ENCODE measurements around the gene RASGRP1.
"Not testable (repeated sequence)": the region's sequence is repeated elsewhere in the genome, so short reads cannot be mapped to it uniquely, and the experiment has no call there.

RASGRP1 gene

GRCh38 chr15:38564557-38565286, at the start of gene RASGRP1:
TSS of gene RASGRP1 (minus strand) at chr15:38564814. CDS start at chr15:38564628, 186 bp downstream.
- DNase-seq: no peak

GRCh38 chr15:38613085-38613484, 48.5 kb upstream of the RASGRP1 start:
- no peak for DNase-seq

GRCh38 chr15:38612159-38612863, 47.7 kb upstream of the RASGRP1 start:
- DNase-seq: no peak

- no peak for DNase-seq
Observed at GRCh38 chr15:38611228-38611627, 46.6 kb upstream of the RASGRP1 start.

GRCh38 chr15:38610748-38611147, 46.1 kb upstream of the RASGRP1 start:
- DNase-seq: no peak

GRCh38 chr15:38609097-38609738, 44.6 kb upstream of the RASGRP1 start:
- DNase-seq: no peak

GRCh38 chr15:38608682-38609081, 44.1 kb upstream of the RASGRP1 start:
- no peak for DNase-seq

GRCh38 chr15:38605744-38606143, 41.1 kb upstream of the RASGRP1 start:
- no peak for DNase-seq

GRCh38 chr15:38603672-38604071, 39.1 kb upstream of the RASGRP1 start:
- no peak for DNase-seq

- no peak for DNase-seq
Observed at GRCh38 chr15:38602910-38603670, 38.5 kb upstream of the RASGRP1 start.

- no peak for DNase-seq
Observed at GRCh38 chr15:38600236-38600635, 35.6 kb upstream of the RASGRP1 start.

- DNase-seq: no peak
Observed at GRCh38 chr15:38598749-38599148, 34.1 kb upstream of the RASGRP1 start.

- DNase-seq: no peak
Observed at GRCh38 chr15:38597219-38597800, 32.7 kb upstream of the RASGRP1 start.

- DNase-seq: no peak
Observed at GRCh38 chr15:38593524-38593923, 28.9 kb upstream of the RASGRP1 start.

- DNase-seq: no peak
Observed at GRCh38 chr15:38589502-38589901, 24.9 kb upstream of the RASGRP1 start.

- no peak for DNase-seq
Observed at GRCh38 chr15:38588672-38589071, 24.1 kb upstream of the RASGRP1 start.

GRCh38 chr15:38587214-38587613, 22.6 kb upstream of the RASGRP1 start:
- DNase-seq: no peak

GRCh38 chr15:38586005-38586404, 21.4 kb upstream of the RASGRP1 start:
- DNase-seq: not testable (repeated sequence)

GRCh38 chr15:38578626-38579025, 14.0 kb upstream of the RASGRP1 start:
- no peak for DNase-seq

GRCh38 chr15:38577424-38577987, 12.9 kb upstream of the RASGRP1 start:
- no peak for DNase-seq

- DNase-seq: no peak
Observed at GRCh38 chr15:38576837-38577236, 12.2 kb upstream of the RASGRP1 start.

- no peak for DNase-seq
Observed at GRCh38 chr15:38576261-38576660, 11.6 kb upstream of the RASGRP1 start.
